Myocyte (in vitro differentiated cells): ENCODE results near the gene ATP9A. TPM values are rescaled to one million over a fixed set of nuclear protein-coding genes. Genes with fewer than 3 reads are reported as not detected.
"Not testable (repeated sequence)": the region's sequence is repeated elsewhere in the genome, so short reads cannot be mapped to it uniquely, and the experiment has no call there.

ENCODE experiments used
- DNase-seq: peaks from one replicate; pipeline ENCODE4 v3.0.0-alpha.2; 2012; ENCODE audit warnings: low read depth
- total RNA-seq: library from RNA; depleted of rRNA; stranded (reverse); fragments of >200 nt; gene quantifications from 2 replicates; pipeline ENCODE4 v1.2.3, GENCODE V29; 2014

The ATP9A gene
- total RNA-seq, 1 donor from 2014 or later: 13.3 TPM

DNA sequence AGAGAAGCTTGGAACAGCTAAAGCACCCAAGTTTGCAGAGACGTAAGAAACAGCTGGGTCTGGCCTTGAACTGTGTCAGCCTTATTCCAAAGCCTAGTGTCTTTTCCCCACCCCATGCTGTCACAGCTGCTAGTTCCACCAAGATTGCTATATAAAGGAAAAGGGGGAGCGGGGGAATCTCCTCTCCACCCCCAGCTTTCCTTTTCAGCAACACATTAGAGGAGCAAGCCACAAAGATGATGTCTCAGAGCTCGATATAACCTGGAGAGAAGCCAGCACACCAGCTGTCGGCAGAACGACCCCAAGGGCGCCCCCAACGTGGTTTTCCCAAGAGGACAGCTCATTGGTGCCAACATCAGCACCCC, 36.5 kb downstream of the ATP9A start:
- DNase-seq: peak; percentile 89

DNA sequence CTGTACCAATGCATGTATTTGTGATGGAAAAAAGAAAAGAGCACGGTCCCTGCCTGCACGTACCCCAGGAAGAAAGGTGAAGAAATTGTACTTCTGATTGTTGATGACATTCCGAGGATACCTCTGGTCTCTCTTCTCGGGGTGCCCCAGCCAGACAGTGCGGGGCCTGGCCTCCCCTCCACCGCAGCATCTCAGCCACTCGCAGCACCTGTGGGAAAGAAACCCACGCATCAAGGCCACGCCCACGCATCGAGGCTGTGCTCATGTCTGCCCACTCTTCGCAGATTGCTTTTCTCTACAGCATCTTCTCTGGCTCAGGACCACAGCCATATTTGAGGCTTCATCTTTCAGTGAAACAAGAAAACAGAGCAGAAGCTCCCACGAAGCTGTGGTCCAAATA, 38.4 kb downstream of the ATP9A start:
- no peak for DNase-seq

DNA sequence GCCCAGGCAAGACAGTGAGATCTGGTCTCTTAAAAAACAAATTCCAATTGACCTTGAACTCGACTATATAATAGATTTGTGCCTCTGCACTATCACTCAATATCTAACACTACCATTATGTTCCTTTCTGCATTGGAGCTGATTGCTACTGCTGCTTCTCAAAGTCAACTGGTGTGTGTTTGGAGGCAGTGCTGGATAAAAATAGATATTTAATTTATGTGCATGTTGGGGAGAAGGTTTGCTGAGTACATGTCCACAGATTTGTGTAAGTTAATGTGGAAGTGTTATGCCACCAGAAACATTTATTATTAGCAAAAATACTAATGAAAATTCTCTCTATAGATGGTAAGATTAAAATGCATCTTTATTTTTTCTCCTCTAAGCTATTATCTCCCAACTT, 39.5 kb downstream of the ATP9A start:
- DNase-seq: no peak

DNA sequence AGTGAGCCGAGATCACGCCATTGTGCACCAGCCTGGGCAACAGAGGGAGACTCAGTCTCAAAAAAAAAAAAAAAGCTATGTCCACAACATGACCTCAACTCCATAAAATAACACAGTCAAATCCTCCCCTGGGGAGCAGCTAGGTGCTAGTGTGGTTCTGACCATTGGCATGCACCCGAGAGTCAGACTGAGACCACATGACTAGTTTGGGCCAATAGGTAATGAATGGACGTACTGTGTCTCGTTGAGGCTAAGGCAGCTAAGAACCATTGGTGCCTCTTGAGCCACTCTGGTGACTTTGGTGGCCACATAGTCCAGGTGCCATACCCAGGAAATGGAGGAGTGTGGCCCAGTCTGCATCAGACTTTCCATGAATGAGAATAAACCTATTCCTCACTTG, 40.3 kb downstream of the ATP9A start:
- DNase-seq: no peak

DNA sequence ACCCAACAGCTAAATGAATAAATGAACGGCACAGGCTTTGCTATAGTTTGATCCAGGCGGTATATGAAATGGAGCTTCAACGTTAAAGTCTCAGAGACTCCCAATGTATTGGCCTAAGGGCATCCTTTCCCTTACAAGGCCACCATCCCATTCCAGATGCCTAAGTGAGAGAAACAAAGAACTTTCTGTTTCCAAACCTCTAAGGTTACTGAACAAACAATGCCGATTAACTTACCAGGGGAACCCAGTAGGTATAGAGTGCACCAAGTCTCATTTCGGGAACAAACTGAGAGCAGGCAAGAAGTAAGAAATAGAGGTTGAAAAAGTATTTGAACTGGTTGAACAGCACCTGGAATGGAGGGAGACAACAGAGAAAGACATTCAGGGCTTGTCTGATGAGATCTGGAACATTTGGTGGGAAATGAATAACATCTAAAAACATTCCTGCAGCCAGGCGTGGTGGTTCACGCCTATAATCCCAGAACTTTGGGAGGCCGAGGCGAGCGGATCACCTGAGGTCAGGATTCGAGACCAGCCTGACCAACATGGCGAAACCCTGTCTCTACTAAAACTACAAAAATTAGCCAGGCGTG, 42.5 kb downstream of the ATP9A start:
- no peak for DNase-seq

DNA sequence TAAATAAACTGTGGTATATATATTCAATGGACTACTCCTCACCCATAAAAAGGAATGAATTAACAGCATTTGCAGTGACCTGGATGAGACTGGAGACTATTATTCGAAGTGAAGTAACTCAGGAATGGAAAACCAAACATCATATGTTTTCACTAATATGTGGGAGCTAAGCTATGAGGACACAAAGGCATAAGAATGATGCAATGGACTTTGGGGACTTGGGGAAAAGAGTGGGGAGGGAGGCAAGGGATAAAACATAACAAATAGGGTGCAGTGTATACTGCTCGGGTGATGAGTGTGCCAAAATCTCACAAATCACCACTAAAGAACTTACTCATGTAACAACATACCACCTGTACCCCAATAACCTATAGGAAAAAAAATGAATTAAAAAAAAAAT, 45.2 kb downstream of the ATP9A start:
- not testable (repeated sequence) for DNase-seq

DNA sequence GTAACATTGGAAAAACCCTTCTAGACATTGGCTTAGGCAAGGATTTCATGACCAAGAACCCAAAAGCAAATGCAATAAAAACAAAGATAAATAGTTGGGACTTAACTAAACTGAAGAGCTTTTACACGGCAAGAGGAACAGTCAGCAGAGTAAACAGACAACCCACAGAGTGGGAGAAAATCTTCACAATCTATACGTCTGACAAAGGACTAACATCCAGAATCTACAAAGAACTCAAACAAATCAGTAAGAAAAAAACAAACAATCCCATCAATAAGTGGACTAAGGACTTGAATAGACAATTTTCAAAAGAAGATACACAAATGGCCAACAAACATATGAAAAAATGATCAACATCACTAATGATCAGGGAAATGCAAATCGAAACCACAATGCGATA, 45.9 kb downstream of the ATP9A start:
- DNase-seq: not testable (repeated sequence)

DNA sequence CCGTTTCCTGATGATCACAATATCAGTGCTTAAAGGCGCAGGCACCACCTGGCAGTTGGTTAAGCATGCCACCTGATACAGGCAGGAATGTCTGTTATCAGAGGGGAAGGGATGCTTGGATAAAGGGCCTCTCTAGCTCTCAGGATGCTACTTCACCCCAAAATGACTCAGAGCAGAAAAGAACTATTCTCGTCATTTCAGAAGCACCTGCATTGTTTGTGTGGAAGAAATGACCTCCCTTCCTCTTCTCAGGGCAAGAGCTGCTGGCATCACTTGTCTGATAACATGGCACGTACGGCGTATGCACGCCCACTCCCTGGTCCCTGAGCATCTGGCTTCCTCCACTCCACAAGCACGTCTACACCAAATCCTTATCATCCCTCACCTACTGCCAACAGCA, 47.3 kb downstream of the ATP9A start:
- no peak for DNase-seq

DNA sequence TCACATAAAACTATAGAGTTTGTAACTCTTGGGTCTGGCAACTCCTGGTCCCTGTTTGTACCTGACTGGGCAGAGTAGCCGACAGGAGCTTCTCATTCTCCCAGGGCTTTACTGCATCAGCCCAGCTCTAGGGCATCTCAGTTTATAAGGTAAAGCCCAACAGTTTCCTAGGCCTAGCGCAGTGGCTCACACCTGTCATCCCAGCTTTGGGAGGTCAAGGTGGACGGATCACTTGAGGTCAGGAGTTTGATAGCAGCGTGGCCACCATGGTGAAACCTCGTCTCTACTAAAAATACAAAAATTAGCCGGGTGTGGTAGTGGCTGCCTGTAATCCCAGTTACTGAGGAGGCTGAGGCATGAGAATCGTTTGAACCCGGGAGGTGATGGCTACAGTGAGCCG, 47.8 kb downstream of the ATP9A start:
- no peak for DNase-seq

DNA sequence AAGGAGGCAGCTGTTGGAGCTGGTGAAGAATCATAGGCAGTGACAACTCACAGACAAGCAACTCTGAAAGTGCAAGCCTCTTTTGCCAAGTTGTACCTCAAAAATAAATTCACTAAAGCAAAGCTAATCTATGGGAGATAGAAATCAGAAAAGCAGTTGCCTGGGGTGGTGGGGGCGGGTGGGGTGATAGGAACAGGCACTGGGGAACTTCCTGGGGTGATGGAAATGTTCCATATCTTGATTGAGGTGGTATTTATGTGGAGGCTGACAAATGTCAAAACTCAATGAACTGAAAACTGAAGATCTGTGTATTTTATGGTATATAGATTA, 52.4 kb downstream of the ATP9A start:
- DNase-seq: no peak

DNA sequence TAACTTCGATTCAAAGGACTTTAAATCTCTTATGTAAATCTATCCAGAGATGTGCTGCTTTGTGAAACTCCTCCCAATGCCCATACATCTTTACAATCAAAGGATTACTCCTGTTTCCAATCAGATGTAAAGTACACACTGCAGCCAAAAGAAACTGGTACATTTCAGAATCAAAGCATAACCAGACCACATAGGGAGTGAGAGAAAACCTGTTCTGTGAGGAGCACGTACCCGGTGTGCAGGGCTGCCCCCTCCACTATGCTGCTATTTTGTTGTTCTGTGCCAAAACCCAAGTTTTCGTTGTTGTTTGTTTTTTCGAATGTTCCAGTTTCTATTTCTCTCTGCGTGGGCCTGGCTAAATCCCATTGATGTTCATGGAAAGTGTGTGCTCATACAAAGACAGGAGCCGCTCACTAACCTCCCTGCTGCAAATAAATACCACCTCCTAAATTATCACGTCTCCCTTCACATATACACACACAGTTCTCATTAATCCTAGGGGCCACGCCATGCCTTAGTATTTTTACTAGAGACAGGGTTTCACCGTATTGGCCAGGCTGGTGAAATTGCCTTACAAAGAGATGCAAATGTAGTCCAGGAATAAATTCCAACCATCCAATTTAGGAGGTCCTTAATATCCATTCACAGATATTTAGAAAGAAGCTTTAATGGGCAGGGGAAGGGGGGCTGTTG, 52.9 kb downstream of the ATP9A start:
- no peak for DNase-seq

DNA sequence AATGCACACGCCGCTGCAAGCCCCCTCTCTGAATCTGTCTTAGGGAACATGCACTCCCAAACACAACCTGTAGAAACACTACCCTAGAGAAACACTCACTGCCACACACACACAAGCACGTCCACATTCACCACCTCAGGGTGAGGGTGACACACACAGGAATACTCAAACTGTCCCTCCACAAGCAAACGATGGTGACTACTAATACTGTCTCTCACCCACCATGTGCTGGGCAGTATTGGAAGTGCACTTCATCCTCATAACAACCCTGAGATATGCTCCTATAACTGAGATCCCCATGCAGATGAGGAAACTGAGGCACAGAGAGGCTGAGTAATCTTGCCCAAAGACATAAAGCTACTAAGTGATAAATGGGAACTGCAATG, 55.0 kb downstream of the ATP9A start:
- DNase-seq: no peak

DNA sequence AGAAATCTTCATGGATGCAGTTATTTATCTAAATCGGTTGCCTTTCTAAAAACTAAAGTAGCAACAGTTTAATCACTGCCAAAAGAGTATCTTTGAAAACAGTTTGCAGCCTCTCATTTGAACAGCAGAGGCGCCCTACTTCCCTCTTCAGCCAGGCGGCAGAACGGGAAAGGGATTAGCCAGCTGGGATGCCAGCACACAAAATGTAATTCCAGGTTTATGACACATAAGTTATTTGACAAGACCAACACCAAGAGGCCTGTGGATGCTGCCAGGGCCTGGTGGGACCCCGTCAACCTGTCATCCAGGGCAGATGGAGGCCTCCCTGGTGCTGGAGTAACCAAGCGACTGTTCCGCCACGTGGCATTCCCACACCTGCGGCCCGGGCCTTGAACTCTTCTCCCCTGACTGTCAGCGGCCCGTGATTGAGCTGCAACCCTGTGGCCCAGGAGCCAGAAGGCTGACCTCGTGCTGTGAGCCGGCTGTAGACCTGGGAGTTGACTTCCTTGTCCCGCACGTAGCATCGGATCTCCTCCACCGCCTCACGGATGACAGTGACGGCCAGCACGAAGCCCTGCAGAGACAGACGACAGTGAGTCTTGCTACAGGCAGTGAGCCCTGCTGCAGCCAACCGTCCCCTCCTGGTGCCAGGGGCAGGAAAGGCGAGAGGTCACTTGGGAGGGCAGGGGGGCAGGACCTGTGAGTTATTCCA, 55.5 kb downstream of the ATP9A start:
- peak; percentile 77 for DNase-seq

DNA sequence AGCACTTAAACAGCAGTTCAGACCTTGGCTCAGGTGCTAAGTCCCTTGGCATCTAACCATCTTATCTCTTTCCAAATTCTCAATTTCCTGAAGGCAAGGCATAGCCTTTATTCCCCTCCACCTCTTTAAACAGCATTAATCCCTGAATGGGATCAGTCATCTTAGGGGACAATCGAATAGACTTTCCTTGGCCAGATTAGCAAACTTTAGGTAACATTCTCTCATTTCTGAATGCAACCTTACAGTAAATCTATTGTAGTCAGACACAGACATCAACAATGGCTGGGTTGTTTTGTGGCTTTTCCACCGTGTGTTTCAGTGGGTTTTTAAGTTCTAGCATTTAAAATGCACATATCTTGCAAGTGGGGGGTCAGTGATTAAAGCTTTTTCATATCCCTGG, 56.8 kb downstream of the ATP9A start:
- DNase-seq: no peak

DNA sequence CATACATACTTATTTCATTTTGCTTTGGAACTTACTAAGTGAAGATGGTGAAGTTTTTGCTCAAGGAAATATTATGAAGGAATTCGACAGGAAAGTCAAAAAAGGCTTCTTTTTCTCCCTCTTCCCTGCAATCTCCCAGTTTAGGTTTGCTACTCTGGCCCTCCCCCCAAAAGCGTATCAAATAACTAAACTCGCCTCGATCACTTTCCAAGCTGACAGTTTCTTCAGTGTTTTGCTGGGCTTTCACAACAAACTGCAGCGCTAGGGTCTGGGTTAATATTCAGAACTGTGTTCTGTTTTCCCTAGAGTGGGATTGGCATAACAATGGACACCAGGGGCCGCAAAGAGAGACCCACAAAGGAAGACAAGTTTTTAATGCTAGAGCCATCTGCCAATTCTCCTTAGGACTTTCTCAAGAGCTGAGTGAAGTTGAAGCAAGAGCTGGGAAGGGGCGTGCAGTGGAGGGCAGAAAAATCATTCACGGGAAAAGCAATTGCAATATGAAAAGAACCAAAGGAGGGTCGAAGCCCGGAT, 57.8 kb downstream of the ATP9A start:
- DNase-seq: no peak

DNA sequence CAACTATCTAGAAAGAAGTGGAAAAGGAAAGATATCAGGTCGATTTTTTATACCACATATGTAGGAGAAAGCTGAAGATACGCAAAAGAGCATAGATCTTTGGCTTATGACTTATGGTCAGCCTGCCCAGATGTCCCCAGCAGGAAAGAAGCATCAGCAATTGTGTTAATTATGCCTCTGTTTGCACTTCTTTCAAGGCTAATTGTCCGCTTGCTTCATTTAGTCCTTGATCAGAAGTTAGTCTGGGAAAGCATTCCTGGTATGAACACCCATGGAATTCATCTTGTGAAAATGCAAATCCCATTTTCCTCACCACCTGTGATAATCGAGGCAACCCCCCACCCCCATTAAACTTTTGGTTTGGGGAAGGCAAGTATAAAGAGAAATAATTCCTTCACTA, 62.8 kb downstream of the ATP9A start:
- DNase-seq: no peak

DNA sequence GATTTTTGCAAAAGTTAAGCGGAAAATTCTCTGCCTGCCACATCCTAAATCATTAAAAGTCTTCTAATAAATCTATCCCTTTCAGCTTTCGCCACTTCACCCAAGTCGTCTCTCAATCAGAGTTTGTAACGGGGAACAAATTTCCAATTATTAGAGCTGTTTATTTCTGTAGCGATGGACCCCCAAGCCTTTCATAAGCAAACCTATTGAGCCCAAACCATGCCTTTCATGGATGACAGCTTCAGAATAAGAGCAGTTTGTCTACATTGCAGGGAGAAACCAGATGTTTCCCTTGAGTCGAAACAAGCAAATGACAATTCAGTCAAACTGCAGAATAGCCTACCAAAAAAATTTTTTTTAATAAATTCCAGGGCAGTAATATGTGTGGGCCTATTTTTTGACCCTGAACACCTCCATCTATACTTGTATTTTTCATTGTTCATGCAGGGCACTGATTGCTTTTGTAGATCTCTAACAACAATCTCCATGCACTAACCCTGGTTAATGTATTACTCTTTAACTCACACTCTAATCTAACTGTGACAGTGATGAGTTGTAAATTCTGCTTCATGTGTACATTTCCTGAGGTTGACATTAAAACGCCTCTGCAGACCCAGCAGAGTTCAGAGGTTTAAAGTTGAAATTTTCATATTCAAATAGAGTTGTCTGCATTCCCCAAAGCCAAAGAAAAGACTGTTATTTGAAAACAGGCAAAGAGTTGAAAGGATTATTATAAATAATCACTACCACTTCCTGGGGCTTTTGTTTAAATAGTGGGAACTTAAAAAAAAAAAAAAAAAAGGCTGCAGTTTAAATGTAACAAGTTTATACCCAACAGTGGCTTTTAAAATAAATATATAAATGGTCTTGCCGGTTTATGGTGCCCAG, 64.5 kb downstream of the ATP9A start:
- no peak for DNase-seq

DNA sequence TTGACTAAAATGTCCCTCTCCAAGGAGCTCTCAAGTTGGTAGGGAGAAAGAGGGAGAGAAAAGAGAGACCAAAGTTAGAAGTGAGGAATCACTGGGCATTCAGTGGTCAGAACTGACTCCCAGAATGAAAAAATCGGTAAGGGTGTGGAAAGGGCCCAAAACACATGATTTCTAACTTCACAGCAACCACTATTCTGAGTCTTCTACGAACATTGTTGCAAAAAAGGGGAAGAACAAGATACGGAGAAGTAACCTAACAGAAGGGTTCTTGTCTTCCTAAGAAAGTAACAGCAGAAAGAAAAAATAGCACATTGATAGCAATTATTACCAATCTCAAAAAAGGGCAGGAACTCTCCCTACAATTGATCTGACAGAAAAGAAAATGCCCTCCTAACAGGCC, 65.6 kb downstream of the ATP9A start:
- DNase-seq: no peak

DNA sequence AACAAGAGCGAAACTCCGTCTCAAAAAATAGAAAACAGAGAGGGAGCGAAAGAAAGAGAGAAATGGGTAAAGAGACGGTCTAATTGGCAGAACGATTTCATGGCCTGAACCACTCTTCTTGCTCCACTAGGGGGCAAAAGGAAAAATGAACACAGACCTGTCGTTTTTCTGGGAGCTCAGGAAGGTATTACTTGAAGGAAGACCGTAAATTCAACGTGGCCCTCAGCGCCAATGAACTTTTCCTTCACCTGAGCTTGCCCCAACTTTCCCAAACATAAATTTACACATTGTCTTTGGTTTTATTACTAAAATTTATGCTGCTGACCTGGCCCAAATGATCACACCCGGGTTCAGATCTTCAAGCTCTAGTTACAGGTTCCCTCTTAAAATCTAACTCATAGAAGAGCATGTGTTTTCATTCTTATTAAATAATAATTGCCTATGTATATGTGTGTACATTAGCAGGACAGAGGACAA, 67.3 kb downstream of the ATP9A start:
- DNase-seq: peak; percentile 28

DNA sequence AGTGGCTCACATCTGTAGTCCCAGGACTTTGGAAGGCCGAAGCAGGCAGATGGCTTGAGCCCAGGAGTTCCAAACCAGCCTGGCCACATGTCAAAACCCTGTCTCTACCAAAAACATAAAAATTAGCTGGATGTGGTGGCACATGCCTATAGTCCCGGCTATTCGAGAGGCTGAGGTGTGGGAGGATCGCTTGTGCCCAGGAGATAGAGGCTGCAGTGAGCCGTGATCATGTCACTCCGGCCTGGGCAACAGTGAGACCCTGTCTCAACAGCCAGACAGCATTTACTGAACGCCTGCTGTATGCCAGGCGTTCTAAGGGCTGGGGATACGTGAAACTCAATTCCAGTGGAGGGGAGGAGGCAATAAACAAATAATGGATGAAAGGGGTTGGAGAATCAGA, 69.9 kb downstream of the ATP9A start:
- no peak for DNase-seq

DNA sequence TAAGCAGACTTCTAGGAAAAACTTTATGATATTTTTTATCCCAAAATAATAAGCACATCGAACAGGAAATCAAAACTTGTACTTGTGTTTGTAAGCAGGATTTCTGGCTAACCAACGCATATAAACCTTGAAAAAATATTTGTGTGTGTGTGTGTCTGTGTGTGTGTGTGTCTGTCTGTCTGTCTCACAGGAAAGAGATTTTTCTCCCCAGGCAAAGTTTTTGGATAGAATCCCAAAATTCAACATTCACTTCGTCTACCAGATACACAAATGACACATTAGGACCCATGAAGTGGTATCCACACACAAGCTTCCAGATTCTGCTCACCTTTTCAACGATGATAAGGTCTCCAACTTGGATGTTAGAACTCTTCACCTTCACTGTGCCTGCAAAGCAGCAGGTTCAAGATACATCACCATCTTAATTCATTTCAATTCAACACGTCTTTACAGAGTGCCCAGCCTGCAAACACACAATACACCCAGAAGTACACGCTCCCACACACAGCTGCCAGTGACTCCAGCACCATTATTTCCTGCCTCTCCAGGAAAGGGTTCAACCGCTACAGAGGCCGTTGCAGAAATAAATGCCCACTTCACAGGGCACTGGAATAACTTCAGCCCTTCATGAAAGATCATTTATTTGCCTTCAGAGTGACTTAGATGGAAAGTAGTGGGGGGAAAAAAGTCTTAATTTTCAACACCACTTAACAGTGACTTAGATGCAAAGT, 70.9 kb downstream of the ATP9A start:
- DNase-seq: peak; percentile 9
